Caco-2 (cell line): Measurements from ENCODE around the gene MKRN2OS. TPM values are rescaled to one million over a fixed set of nuclear protein-coding genes. Genes with fewer than 3 reads are reported as not detected.

Experiments used
- BruUV-seq: library from RNA; stranded (reverse); fragments of 400-500 nt; replicated peaks from 2 replicates; lab custom pipeline; 2021; lab: Mats Ljungman, UMichigan
- CTCF ChIA-PET: fragments of 300-600 bp; sonication (Branson Sonifier 250); formaldehyde crosslinking; loops from one replicate; lab custom pipeline; 2022; ENCODE audit warnings: antibody characterized with exemption; lab: Charles Lee
- POLR2A ChIA-PET: fragments of 300-600 bp; sonication (Branson Sonifier 250); formaldehyde crosslinking; loops from one replicate; lab custom pipeline; 2022; ENCODE audit warnings: antibody characterized with exemption; lab: Charles Lee
- DNase-seq, 2 experiments: peaks; one replicate each; pipeline versions ENCODE4 v3.0.0 to v3.0.0-alpha.2; 2020 to 2022
- H3K27me3 ChIP-seq: replicated peaks from 2 replicates; pipeline ENCODE4 v1.6.0; 2011; ENCODE audit warnings: low read length; ENCODE audit not compliant: control insufficient read depth, insufficient read depth
- H3K36me3 ChIP-seq: 2 replicates; pipeline ENCODE4 v1.5.1; 2011; ENCODE audit warnings: low read length; ENCODE audit not compliant: control insufficient read depth, insufficient read depth
- H3K4me1 ChIP-seq: fragments of 250-450 bp; sonication (Bioruptor Pico); 2 replicates; pipeline ENCODE4 v1.5.1; 2020; ENCODE audit warnings: mild to moderate bottlenecking
- H3K4me3 ChIP-seq: 2 replicates; pipeline ENCODE4 v1.5.1; 2011; ENCODE audit warnings: low read depth, mild to moderate bottlenecking, control low read depth, low read length
- H3K9me3 ChIP-seq: fragments of 250-450 bp; sonication (Bioruptor Pico); 2 replicates; pipeline ENCODE4 v1.5.1; 2020; ENCODE audit warnings: mild to moderate bottlenecking, moderate library complexity
- H3K27ac Mint-ChIP-seq: one replicate; pipeline ENCODE4 v1.8.0; 2022; ENCODE audit warnings: mixed read lengths; ENCODE audit not compliant: unreplicated experiment
- H3K27me3 Mint-ChIP-seq: one replicate; pipeline ENCODE4 v1.8.0; 2022; ENCODE audit warnings: mixed read lengths; ENCODE audit not compliant: insufficient read depth, unreplicated experiment
- H3K36me3 Mint-ChIP-seq: one replicate; pipeline ENCODE4 v1.8.0; 2022; ENCODE audit warnings: mild to moderate bottlenecking, mixed read lengths; ENCODE audit not compliant: insufficient read depth, unreplicated experiment
- H3K4me1 Mint-ChIP-seq: one replicate; pipeline ENCODE4 v1.8.0; 2022; ENCODE audit warnings: low read depth, mixed read lengths; ENCODE audit not compliant: unreplicated experiment
- H3K4me3 Mint-ChIP-seq: one replicate; pipeline ENCODE4 v1.8.0; 2022; ENCODE audit warnings: mild to moderate bottlenecking, moderate library complexity, mixed read lengths; ENCODE audit not compliant: unreplicated experiment
- H3K9me3 Mint-ChIP-seq: one replicate; pipeline ENCODE4 v1.8.0; 2022; ENCODE audit warnings: mixed read lengths; ENCODE audit not compliant: unreplicated experiment
- CTCF ChIP-seq, 2 experiments: fragments of 200-600 bp in 1 of 2; IDR thresholded peaks; 1 replicate in 1 of 2; 2 replicates in 1 of 2; pipeline versions ENCODE4 v1.5.1 to v1.8.0; 2011 to 2022; ENCODE audit warnings: antibody characterized with exemption in 1 of 2, control low read depth in 1 of 2, inconsistent platforms in 1 of 2, low read depth in 1 of 2, low read length in 1 of 2, mild to moderate bottlenecking in 1 of 2, moderate library complexity in 1 of 2; ENCODE audit not compliant: insufficient read depth in 1 of 2, severe bottlenecking in 1 of 2, unreplicated experiment in 1 of 2
- intact Hi-C: fragments of 100-400 bp; cut with micrococcal nuclease; formaldehyde crosslinking; loops from one replicate; pipeline ENCODE4 v1.10.0; 2022; ENCODE audit not compliant: unreplicated experiment
- total RNA-seq: library from RNA; stranded (reverse); gene quantifications from 2 replicates; pipeline ENCODE4 v1.2.3, GENCODE V29; 2022

Gene MKRN2OS
- total RNA-seq, 1 experiment from 2014 or later, result 1.6 TPM

- Histone ChIP-seq H3K9me3 (0 out of 2 replicates have a peak, but pooled peaks cover 2% of the 10 kb centered on the region), H3K36me3 (peaks cover 7% of the 10 kb centered on the region), H3K4me1 (no peaks in the 10 kb centered on the region), H3K27me3 (no peaks in the 10 kb centered on the region), H3K4me3 (no peak overlapping the region)
- H3K27me3 Mint-ChIP-seq, result no peaks in the 10 kb centered on the region
- intact Hi-C loops, result no loop called here
- H3K4me1 Mint-ChIP-seq, result no peaks in the 10 kb centered on the region
- H3K9me3 Mint-ChIP-seq, result no peaks in the 10 kb centered on the region
- ChIA-PET CTCF (interaction anchor here (0.6 kb wide), 1 partner anchor 453 kb away, joined by 3 read pairs; no protein-coding TSS in a partner anchor), POLR2A (no interaction called here)
- no peak for DNase-seq
- peaks cover 94% of the 10 kb centered on the region for H3K36me3 Mint-ChIP-seq
- no peak for TF ChIP-seq CTCF (IDR thresholded peaks at IDR 0.05; ENCODE audit: insufficient read depth in 1 of 2, low read depth in 1 of 2, low read length in 1 of 2, severe bottlenecking in 1 of 2, unreplicated experiment in 1 of 2)
- H3K27ac Mint-ChIP-seq, result peak overlapping the region; percentile 51
- H3K4me3 Mint-ChIP-seq, result no peak overlapping the region
- BruUV-seq, result no TSS peak
Measured at GRCh38 chr3:12579905-12580304, 34.6 kb upstream of the MKRN2OS start.

- H3K4me3 Mint-ChIP-seq, result no peak overlapping the region
- no TSS peak for BruUV-seq
- Histone ChIP-seq H3K9me3 (0 out of 2 replicates have a peak, but pooled peaks cover 2% of the 10 kb centered on the region), H3K4me1 (no peaks in the 10 kb centered on the region), H3K36me3 (peaks cover 7% of the 10 kb centered on the region), H3K4me3 (no peak overlapping the region), H3K27me3 (no peaks in the 10 kb centered on the region)
- no peaks in the 10 kb centered on the region for H3K9me3 Mint-ChIP-seq
- no peaks in the 10 kb centered on the region for H3K4me1 Mint-ChIP-seq
- intact Hi-C loops, result no loop called here
- H3K36me3 Mint-ChIP-seq, result peaks cover 94% of the 10 kb centered on the region
- CTCF ChIA-PET, result no interaction called here
- TF ChIP-seq CTCF (IDR thresholded peaks at IDR 0.05; ENCODE audit: insufficient read depth in 1 of 2, low read depth in 1 of 2, low read length in 1 of 2, severe bottlenecking in 1 of 2, unreplicated experiment in 1 of 2), result no peak
- peak overlapping the region; percentile 51 for H3K27ac Mint-ChIP-seq
- POLR2A ChIA-PET, result no interaction called here
- H3K27me3 Mint-ChIP-seq, result no peaks in the 10 kb centered on the region
- DNase-seq, result no peak
Measured at GRCh38 chr3:12579456-12579855, 34.2 kb upstream of the MKRN2OS start.

- ChIA-PET CTCF (interaction anchor here (0.6 to 1.0 kb wide), 3 partner anchors 11 to 444 kb away, joined by 3 read pairs; no protein-coding TSS in a partner anchor), POLR2A (interaction anchor here (0.6 to 1.0 kb wide), 3 partner anchors 21 to 263 kb away, joined by 3 to 4 read pairs (median 3); partner anchors contain the start of gene MKRN2)
- TF ChIP-seq CTCF (IDR thresholded peaks at IDR 0.05; ENCODE audit: insufficient read depth in 1 of 2, low read depth in 1 of 2, low read length in 1 of 2, severe bottlenecking in 1 of 2, unreplicated experiment in 1 of 2), result peak in 1 of 2 experiments; percentile 31
- no peaks in the 10 kb centered on the region for H3K4me1 Mint-ChIP-seq
- Histone ChIP-seq H3K27me3 (no peaks in the 10 kb centered on the region), H3K9me3 (0 out of 2 replicates have a peak, but pooled peaks cover 2% of the 10 kb centered on the region), H3K36me3 (peaks cover 7% of the 10 kb centered on the region), H3K4me3 (no peak overlapping the region), H3K4me1 (no peaks in the 10 kb centered on the region)
- peaks cover 94% of the 10 kb centered on the region for H3K36me3 Mint-ChIP-seq
- H3K27ac Mint-ChIP-seq, result no peak overlapping the region
- intact Hi-C loops, result no loop called here
- no peak overlapping the region for H3K4me3 Mint-ChIP-seq
- no peaks in the 10 kb centered on the region for H3K9me3 Mint-ChIP-seq
- DNase-seq, result no peak
- BruUV-seq, result no TSS peak
- no peaks in the 10 kb centered on the region for H3K27me3 Mint-ChIP-seq
Measured at GRCh38 chr3:12578742-12579141, 33.4 kb upstream of the MKRN2OS start.
